GM12865 (cell line): ENCODE data around the gene PACS1.

Experiments used
- DNase-seq: peaks from one replicate; pipeline ENCODE4 v3.0.0; 2010; ENCODE audit warnings: low read depth
- H3K4me3 ChIP-seq: 2 replicates; pipeline ENCODE4 v1.5.1; 2011; ENCODE audit warnings: mild to moderate bottlenecking, low read depth, low read length, control low read depth
- CTCF ChIP-seq: IDR thresholded peaks from 2 replicates; pipeline ENCODE4 v1.5.1; 2011; ENCODE audit warnings: low read length, control low read depth, low read depth, inconsistent platforms; ENCODE audit not compliant: insufficient read depth; ENCODE audit errors: missing control alignments

PACS1 gene

GRCh38 chr11:66277471-66278362 lies 207.6 kb downstream of the PACS1 start, which contains the start of gene CNIH2:
Gene CNIH2 (plus strand): TSS chr11:66278175. CDS start chr11:66278457, 282 bp downstream.
- no peak for DNase-seq
- H3K4me3 ChIP-seq, result no peak within 1 kb of the TSS
- no peak for TF ChIP-seq CTCF

- no peak for TF ChIP-seq CTCF
- no peak for DNase-seq
- H3K4me3 ChIP-seq, result no peak overlapping the region
These were observed 208.5 kb downstream of the PACS1 start for GRCh38 chr11:66278363-66279091.

- no peak for TF ChIP-seq CTCF
- DNase-seq, result no peak
- no peak overlapping the region for H3K4me3 ChIP-seq
These were observed 209.1 kb downstream of the PACS1 start for GRCh38 chr11:66279092-66279734.

GRCh38 chr11:66280428-66280827 lies 210.4 kb downstream of the PACS1 start:
- DNase-seq, result no peak
- no peak overlapping the region for H3K4me3 ChIP-seq
- TF ChIP-seq CTCF, result no peak

GRCh38 chr11:66281001-66281400 lies 210.9 kb downstream of the PACS1 start:
- TF ChIP-seq CTCF, result no peak
- DNase-seq, result no peak
- no peak overlapping the region for H3K4me3 ChIP-seq

- no peak for TF ChIP-seq CTCF
- no peak overlapping the region for H3K4me3 ChIP-seq
- DNase-seq, result no peak
These were observed 211.8 kb downstream of the PACS1 start for GRCh38 chr11:66281776-66282467.
